ENCODE results near the gene ZP4. TPM values are rescaled to one million over a fixed set of nuclear protein-coding genes. Genes with fewer than 3 reads are reported as not detected.
"Not testable (repeated sequence)": the region's sequence is repeated elsewhere in the genome, so short reads cannot be mapped to it uniquely, and the experiment has no call there.

Gene ZP4
- total RNA-seq, 2 experiments from 2014 or later: not detected

GRCh38 chr1:237861944-237862343 lies 28.8 kb downstream of the ZP4 start:
- Mint-ChIP-seq H3K27ac (no peak overlapping the region), H3K9me3 (no peaks in the 10 kb centered on the region), H3K4me1 (peaks cover 1% of the 10 kb centered on the region), H3K4me3 (no peak overlapping the region), H3K36me3 (no peaks in the 10 kb centered on the region), H3K27me3 (peaks cover 14% of the 10 kb centered on the region)
- no peak for DNase-seq

- no peaks in the 10 kb centered on the region for H3K9me3 Mint-ChIP-seq
- H3K27ac Mint-ChIP-seq: no peak overlapping the region
- no peaks in the 10 kb centered on the region for H3K36me3 Mint-ChIP-seq
Observed at GRCh38 chr1:237858992-237859391, 31.7 kb downstream of the ZP4 start.

DNA sequence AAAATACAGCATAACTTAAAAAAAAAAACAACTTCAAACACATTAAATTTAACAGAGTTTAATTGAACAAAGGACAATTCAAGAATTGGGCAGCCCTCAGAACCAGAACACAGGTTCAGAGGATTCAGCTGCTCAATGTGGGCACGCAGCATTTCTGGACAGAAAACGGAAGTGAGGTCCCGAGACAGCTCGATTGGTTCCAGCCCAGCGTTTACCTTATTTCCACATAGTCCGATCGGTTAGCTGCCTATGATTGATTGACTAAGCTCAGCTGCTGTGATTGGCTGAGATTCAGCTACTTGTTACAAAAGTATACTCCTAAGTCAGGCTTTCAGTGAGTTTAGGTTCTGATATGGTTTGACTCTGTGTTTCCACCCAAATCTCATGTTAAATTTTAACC lies 33.3 kb downstream of the ZP4 start:
- H3K27me3 Mint-ChIP-seq: peaks cover 5% of the 10 kb centered on the region

More at GRCh38 chr1:237858992-237859391, 31.7 kb downstream of the ZP4 start:
- Mint-ChIP-seq H3K4me3 (no peak overlapping the region), H3K4me1 (no peaks in the 10 kb centered on the region), H3K27me3 (peaks cover 8% of the 10 kb centered on the region)
- no peak for DNase-seq

GRCh38 chr1:237852342-237852741 lies 38.4 kb downstream of the ZP4 start:
- no peak overlapping the region for H3K27ac Mint-ChIP-seq
- H3K4me3 Mint-ChIP-seq: no peak overlapping the region
- no peak for DNase-seq
- no peaks in the 10 kb centered on the region for H3K27me3 Mint-ChIP-seq
- no peaks in the 10 kb centered on the region for H3K36me3 Mint-ChIP-seq
- peaks cover 6% of the 10 kb centered on the region for H3K9me3 Mint-ChIP-seq
- no peaks in the 10 kb centered on the region for H3K4me1 Mint-ChIP-seq

More for the DNA sequence above, 33.3 kb downstream of the ZP4 start:
- Mint-ChIP-seq H3K9me3 (no peaks in the 10 kb centered on the region), H3K27ac (no peak overlapping the region), H3K4me1 (no peaks in the 10 kb centered on the region), H3K4me3 (no peak overlapping the region), H3K36me3 (no peaks in the 10 kb centered on the region)
- DNase-seq: no peak

DNA sequence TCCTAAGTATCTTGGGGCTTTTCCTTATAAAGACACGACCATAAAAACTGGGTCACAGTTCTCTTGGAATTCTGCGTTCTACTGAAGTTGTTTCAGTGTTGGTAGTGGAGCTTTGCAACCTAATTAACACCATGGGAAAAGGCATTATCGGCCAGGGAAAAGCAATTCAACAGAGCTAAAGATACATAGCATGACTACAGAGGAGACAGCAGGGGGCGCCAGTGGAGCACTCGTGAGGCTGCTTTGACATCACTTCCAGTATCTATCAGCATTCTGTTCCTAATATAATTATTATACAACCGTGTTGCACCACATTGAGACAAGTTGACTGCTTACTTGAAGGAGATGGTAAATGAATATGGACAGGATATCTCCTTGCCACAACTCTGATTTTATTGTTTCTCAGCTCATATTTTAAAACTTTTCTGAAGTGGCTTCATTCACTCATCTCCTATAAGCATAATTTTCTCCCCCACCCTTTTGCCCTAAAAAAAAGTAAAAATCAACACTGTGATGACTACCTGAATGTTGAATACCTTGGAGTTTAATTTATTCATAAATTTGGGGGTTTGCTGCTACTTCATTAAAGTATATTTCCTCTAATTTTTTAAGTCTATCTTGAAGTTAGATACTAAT lies 39.4 kb downstream of the ZP4 start:
- Mint-ChIP-seq H3K4me3 (no peak overlapping the region), H3K9me3 (peaks cover 6% of the 10 kb centered on the region), H3K4me1 (no peaks in the 10 kb centered on the region), H3K27ac (no peak overlapping the region), H3K27me3 (no peaks in the 10 kb centered on the region), H3K36me3 (no peaks in the 10 kb centered on the region)
- DNase-seq: peak; percentile 31

DNA sequence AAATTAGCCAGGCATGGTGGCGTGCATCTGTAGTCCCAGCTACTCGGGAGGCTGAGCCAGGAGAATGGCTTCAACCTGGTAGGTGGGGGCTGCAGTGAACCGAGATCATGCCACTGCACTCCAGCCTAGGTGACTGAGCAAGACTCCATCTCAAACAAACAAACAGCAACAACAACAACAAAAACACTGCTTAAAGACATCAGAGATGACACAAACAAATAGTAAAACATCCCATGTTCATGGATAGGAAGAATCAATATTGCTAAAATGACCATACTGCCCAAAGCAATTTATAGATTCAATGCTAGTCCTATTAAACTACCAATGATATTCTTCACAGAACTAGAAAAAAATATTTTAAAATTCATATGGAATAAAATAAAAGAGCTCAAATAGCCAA lies 47.2 kb downstream of the ZP4 start:
- H3K36me3 Mint-ChIP-seq, H3K27me3 Mint-ChIP-seq, H3K4me1 Mint-ChIP-seq, DNase-seq, H3K4me3 Mint-ChIP-seq, H3K27ac Mint-ChIP-seq, H3K9me3 Mint-ChIP-seq: not testable (repeated sequence)

- no peak for DNase-seq
- Mint-ChIP-seq H3K4me1 (no peaks in the 10 kb centered on the region), H3K27me3 (no peaks in the 10 kb centered on the region), H3K36me3 (no peaks in the 10 kb centered on the region), H3K27ac (no peak overlapping the region), H3K4me3 (no peak overlapping the region), H3K9me3 (peaks cover 6% of the 10 kb centered on the region)
Observed at GRCh38 chr1:237841485-237841884, 49.2 kb downstream of the ZP4 start.

- H3K9me3 Mint-ChIP-seq: peaks cover 2% of the 10 kb centered on the region
- H3K4me3 Mint-ChIP-seq: no peak overlapping the region
- H3K4me1 Mint-ChIP-seq: no peaks in the 10 kb centered on the region
- H3K36me3 Mint-ChIP-seq: no peaks in the 10 kb centered on the region
- H3K27me3 Mint-ChIP-seq: no peaks in the 10 kb centered on the region
- DNase-seq: no peak
- no peak overlapping the region for H3K27ac Mint-ChIP-seq
Observed at GRCh38 chr1:237838904-237839534, 51.7 kb downstream of the ZP4 start.

- H3K27ac Mint-ChIP-seq: no peak overlapping the region
- H3K4me1 Mint-ChIP-seq: no peaks in the 10 kb centered on the region
- H3K36me3 Mint-ChIP-seq: no peaks in the 10 kb centered on the region
- DNase-seq: no peak
- H3K4me3 Mint-ChIP-seq: no peak overlapping the region
- H3K9me3 Mint-ChIP-seq: peaks cover 2% of the 10 kb centered on the region
- no peaks in the 10 kb centered on the region for H3K27me3 Mint-ChIP-seq
Observed at GRCh38 chr1:237838320-237838719, 52.4 kb downstream of the ZP4 start.

DNA sequence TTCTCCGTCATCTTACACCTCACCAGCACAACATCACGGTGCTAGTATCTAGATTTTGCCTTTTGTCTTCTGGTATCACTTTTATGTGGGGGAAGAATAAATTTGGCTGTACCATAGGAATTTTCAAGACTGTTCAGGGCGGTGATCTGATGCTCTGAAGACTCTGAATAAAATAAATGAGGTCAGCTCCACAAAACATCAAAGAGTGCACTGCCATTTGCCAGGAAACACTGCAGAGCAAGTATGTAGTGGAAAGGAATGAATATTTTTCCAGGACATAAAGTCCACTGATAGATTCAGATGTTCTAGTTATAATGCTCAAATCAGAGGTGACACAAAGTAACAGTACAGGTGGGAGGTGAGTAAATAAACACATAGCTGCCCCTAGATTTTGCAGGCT lies 56.3 kb downstream of the ZP4 start:
- H3K4me1 Mint-ChIP-seq: no peaks in the 10 kb centered on the region
- no peak overlapping the region for H3K4me3 Mint-ChIP-seq
- no peak overlapping the region for H3K27ac Mint-ChIP-seq
- no peaks in the 10 kb centered on the region for H3K9me3 Mint-ChIP-seq
- no peak for DNase-seq
- H3K27me3 Mint-ChIP-seq: peaks cover 5% of the 10 kb centered on the region
- no peaks in the 10 kb centered on the region for H3K36me3 Mint-ChIP-seq

- Mint-ChIP-seq H3K4me1 (no peaks in the 10 kb centered on the region), H3K27ac (no peak overlapping the region), H3K4me3 (no peak overlapping the region), H3K27me3 (peaks cover 5% of the 10 kb centered on the region), H3K9me3 (no peaks in the 10 kb centered on the region), H3K36me3 (no peaks in the 10 kb centered on the region)
- no peak for DNase-seq
Observed at GRCh38 chr1:237834048-237834447, 56.7 kb downstream of the ZP4 start.

- H3K9me3 Mint-ChIP-seq: no peaks in the 10 kb centered on the region
- no peak overlapping the region for H3K27ac Mint-ChIP-seq
- no peak overlapping the region for H3K4me3 Mint-ChIP-seq
- H3K36me3 Mint-ChIP-seq: no peaks in the 10 kb centered on the region
- H3K4me1 Mint-ChIP-seq: no peaks in the 10 kb centered on the region
- peaks cover 5% of the 10 kb centered on the region for H3K27me3 Mint-ChIP-seq
- no peak for DNase-seq
Observed at GRCh38 chr1:237832858-237833257, 57.9 kb downstream of the ZP4 start.
